ENCODE data around the gene GATA5.

DNA sequence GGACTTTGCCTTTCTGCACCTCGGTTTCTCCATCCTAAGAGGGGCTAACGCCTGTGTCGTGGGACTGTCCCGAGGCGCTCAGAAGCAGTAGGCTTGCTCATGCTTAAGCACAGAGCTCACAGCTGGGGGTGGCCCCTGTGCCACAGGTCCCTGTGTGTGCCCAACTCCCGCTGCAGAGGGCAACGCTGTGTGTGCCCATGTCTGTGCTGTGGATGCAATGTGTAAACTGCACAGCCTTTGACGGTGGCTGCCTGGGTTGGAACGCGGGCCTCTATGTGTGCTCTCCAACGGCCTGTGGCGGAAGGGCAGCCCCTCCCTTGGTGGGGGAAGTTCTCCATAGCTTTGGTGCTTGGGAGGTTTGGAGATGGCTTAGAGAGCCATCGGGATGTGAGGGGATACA is 10.7 kb upstream of the GATA5 start:
- TF ChIP-seq TEAD4 (IDR thresholded peaks at IDR 0.05) = no peak
- no peak for TF ChIP-seq YY1 (IDR thresholded peaks at IDR 0.05; ENCODE audit: low read depth)
- TF ChIP-seq, protein P1, sequence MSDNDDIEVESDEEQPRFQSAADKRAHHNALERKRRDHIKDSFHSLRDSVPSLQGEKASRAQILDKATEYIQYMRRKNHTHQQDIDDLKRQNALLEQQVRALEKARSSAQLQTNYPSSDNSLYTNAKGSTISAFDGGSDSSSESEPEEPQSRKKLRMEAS (IDR thresholded peaks at IDR 0.05) = no peak
- no peak for TF ChIP-seq EP300 (IDR thresholded peaks at IDR 0.05; ENCODE audit: borderline replicate concordance)
- TF ChIP-seq CEBPB (IDR thresholded peaks at IDR 0.05) = no peak
- TF ChIP-seq, protein P2, sequence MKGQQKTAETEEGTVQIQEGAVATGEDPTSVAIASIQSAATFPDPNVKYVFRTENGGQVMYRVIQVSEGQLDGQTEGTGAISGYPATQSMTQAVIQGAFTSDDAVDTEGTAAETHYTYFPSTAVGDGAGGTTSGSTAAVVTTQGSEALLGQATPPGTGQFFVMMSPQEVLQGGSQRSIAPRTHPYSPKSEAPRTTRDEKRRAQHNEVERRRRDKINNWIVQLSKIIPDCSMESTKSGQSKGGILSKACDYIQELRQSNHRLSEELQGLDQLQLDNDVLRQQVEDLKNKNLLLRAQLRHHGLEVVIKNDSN (IDR thresholded peaks at IDR 0.05) = no peak
- TF ChIP-seq RAD21 (IDR thresholded peaks at IDR 0.05; ENCODE audit: low read depth) = no peak
- no peak for TF ChIP-seq NFIC (IDR thresholded peaks at IDR 0.05)
- TF ChIP-seq FOXM1 (IDR thresholded peaks at IDR 0.05; ENCODE audit: borderline replicate concordance, low read depth) = no peak
